Esophagus squamous epithelium (tissue), 5 donors: ENCODE results near the gene DUSP16. TPM values are rescaled to one million over a fixed set of nuclear protein-coding genes. Genes with fewer than 3 reads are reported as not detected.

Experiments used
- DNase-seq: peaks from one replicate; lab custom pipeline; 2025; lab: John Stamatoyannopoulos, UW
- H3K27ac ChIP-seq, 4 donors: fragments of 200-600 bp; sonication (generic); one replicate each; pipeline ENCODE4 v1.5.1; 2016 to 2019; ENCODE audit warnings: mild to moderate bottlenecking in 1 of 4
- H3K27me3 ChIP-seq, 4 donors: fragments of 200-600 bp; sonication (generic); 1 replicate in 3 of 4; 2 replicates in 1 of 4; pipeline versions ENCODE4 v1.5.1 to v1.6.0; 2017 to 2021; ENCODE audit warnings: antibody characterized with exemption in 1 of 4
- H3K36me3 ChIP-seq, 3 donors: fragments of 200-600 bp; sonication (generic); one replicate each; pipeline ENCODE4 v1.5.1; 2016 to 2019
- H3K4me1 ChIP-seq, 3 donors: fragments of 200-600 bp; sonication (generic); one replicate each; pipeline ENCODE4 v1.5.1; 2017 to 2019
- H3K4me3 ChIP-seq, 4 donors: fragments of 200-600 bp; sonication (generic); 1 replicate in 3 of 4; 2 replicates in 1 of 4; pipeline ENCODE4 v1.5.1; 2016 to 2019; ENCODE audit warnings: mild to moderate bottlenecking in 2 of 4, moderate library complexity in 1 of 4
- H3K9me3 ChIP-seq, 3 donors: fragments of 200-600 bp; sonication (generic); one replicate each; pipeline ENCODE4 v1.5.1; 2016 to 2019
- CTCF ChIP-seq, 6 experiments: fragments of 450-650 bp in 4 of 6; fragments of 200-600 bp in 2 of 6; sonication (generic) in 2 of 6; IDR thresholded peaks; one replicate each; pipeline ENCODE4 v1.5.1; 2016 to 2019; ENCODE audit warnings: antibody characterized with exemption in 6 of 6, mild to moderate bottlenecking in 4 of 6, moderate library complexity in 4 of 6
- POLR2A ChIP-seq, 4 donors: fragments of 450-650 bp; IDR thresholded peaks; one replicate each; pipeline ENCODE4 v1.6.1; 2017; ENCODE audit warnings: antibody characterized with exemption in 4 of 4, mild to moderate bottlenecking in 4 of 4, moderate library complexity in 3 of 4
- WGBS, 2 donors: methylation state at CpG; one replicate each; pipeline ENCODE4 v1.1.5; 2018; 5-methylcytosine and 5-hydroxymethylcytosine counted together
- intact Hi-C: fragments of 100-400 bp; cut with DNase I; formaldehyde crosslinking; loops from one replicate; pipeline ENCODE4 v1.15.0; 2022
- total RNA-seq, 4 donors: library from RNA; depleted of rRNA; stranded (reverse); fragments of >200 nt; gene quantifications; one replicate each; pipeline ENCODE4 v1.1.0, GENCODE V29; 2016
- donor health status: DM: yes; HTN: yes; CAD: no.

The DUSP16 gene
- total RNA-seq, 4 donors from 2014 or later, result 15.6 to 27.9 (median 16.5) TPM

- peaks cover 0 to 62% (median 0%) of the 10 kb centered on the region in 3 donors for H3K36me3 ChIP-seq
- H3K27me3 ChIP-seq, result no peaks in the 10 kb centered on the region
- H3K4me1 ChIP-seq, result peaks cover 0 to 7% (median 0%) of the 10 kb centered on the region in 3 donors
- TF ChIP-seq CTCF (IDR thresholded peaks at IDR 0.05) (no peak), POLR2A (IDR thresholded peaks at IDR 0.05) (no peak)
- no peak overlapping the region for H3K4me3 ChIP-seq
- no peaks in the 10 kb centered on the region for H3K9me3 ChIP-seq
- intact Hi-C loops, result no loop called here
- DNase-seq, result no peak
- 93 to 94% methylated on average over 3 of the region's 3 CpGs for WGBS, 2 donors
- H3K27ac ChIP-seq, result no peak overlapping the region
These were observed 44.2 kb downstream of the DUSP16 start for GRCh38 chr12:12518464-12518845.

GRCh38 chr12:12513416-12514006, 49.2 kb downstream of the DUSP16 start:
- H3K4me3 ChIP-seq, result no peak overlapping the region
- H3K4me1 ChIP-seq, result peaks cover 0 to 10% (median 0%) of the 10 kb centered on the region in 3 donors
- no peaks in the 10 kb centered on the region for H3K9me3 ChIP-seq
- no peak overlapping the region for H3K27ac ChIP-seq
- 89 to 98% methylated on average over 3 of the region's 3 CpGs for WGBS, 2 donors
- TF ChIP-seq POLR2A (IDR thresholded peaks at IDR 0.05) (no peak), CTCF (IDR thresholded peaks at IDR 0.05) (no peak)
- peaks cover 0 to 44% (median 0%) of the 10 kb centered on the region in 3 donors for H3K36me3 ChIP-seq
- intact Hi-C loops, result no loop called here
- no peaks in the 10 kb centered on the region for H3K27me3 ChIP-seq
- no peak for DNase-seq

GRCh38 chr12:12511895-12512711, 50.6 kb downstream of the DUSP16 start:
- 68 to 83% methylated on average over 5 of the region's 5 CpGs for WGBS, 2 donors
- H3K9me3 ChIP-seq, result no peaks in the 10 kb centered on the region
- intact Hi-C loops, result no loop called here
- H3K36me3 ChIP-seq, result peaks cover 0 to 29% (median 0%) of the 10 kb centered on the region in 3 donors
- H3K4me3 ChIP-seq, result no peak overlapping the region
- DNase-seq, result no peak
- TF ChIP-seq CTCF (IDR thresholded peaks at IDR 0.05), result no peak
- TF ChIP-seq POLR2A (IDR thresholded peaks at IDR 0.05), result no peak
- no peak overlapping the region for H3K27ac ChIP-seq
- H3K4me1 ChIP-seq, result peaks cover 0 to 16% (median 1%) of the 10 kb centered on the region in 3 donors
- no peaks in the 10 kb centered on the region for H3K27me3 ChIP-seq

GRCh38 chr12:12511021-12511783, 51.5 kb downstream of the DUSP16 start:
- Histone ChIP-seq H3K27ac (no peak overlapping the region), H3K4me3 (no peak overlapping the region), H3K27me3 (no peaks in the 10 kb centered on the region), H3K4me1 (peaks cover 0 to 25% (median 4%) of the 10 kb centered on the region in 3 donors), H3K36me3 (peaks cover 0 to 20% (median 0%) of the 10 kb centered on the region in 3 donors), H3K9me3 (no peaks in the 10 kb centered on the region)
- intact Hi-C loops, result no loop called here
- TF ChIP-seq POLR2A (IDR thresholded peaks at IDR 0.05) (no peak), CTCF (IDR thresholded peaks at IDR 0.05) (no peak)
- WGBS, 2 donors, result 65% methylated on average over 2 to 3 of the region's 3 CpGs
- no peak for DNase-seq
